Stimulated activated CD4-positive, alpha-beta T cell treated with anti-CD3 and anti-CD28 coated beads, Interleukin-15, amount 100 ng/mL, for 24 hours (primary cell): ENCODE results near the gene SLC22A8.
"Not testable (repeated sequence)": the region's sequence is repeated elsewhere in the genome, so short reads cannot be mapped to it uniquely, and the experiment has no call there.

Source experiments
- DNase-seq: peaks from one replicate; pipeline ENCODE4 v3.0.0-alpha.2; 2020

The SLC22A8 gene

DNA sequence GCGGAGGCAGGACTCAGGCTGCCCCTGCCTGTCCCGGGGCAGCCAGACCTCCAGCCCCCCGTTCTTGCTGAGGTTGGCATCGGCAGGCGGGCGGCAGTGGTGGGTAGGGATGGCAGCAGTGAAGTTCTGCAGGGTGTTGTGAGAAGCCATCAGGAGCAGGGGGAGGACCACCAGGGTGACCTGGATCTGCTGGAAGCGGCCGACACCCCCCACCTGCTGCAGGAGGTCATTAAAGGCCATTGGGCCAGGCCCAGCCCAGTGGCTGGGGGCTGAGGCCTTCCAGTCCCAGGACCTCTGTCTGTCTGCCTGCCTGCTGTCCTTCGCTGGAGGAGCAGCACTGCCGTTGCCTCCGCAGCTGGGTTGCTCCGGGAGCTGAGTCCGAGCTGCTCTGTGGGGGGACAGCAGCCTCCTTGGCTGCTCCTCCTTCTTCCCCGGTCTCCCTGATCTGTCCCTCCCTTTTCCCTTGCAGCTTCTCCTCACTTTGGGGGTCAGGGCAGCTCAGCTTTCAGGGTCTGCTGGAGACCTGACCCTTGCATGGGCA, 31.1 kb downstream of the SLC22A8 start, which contains the start of gene SLC22A6:
Gene SLC22A6 (minus strand): TSS at position 517 of the 541 bp plus-strand sequence. CDS start 277 bp downstream, at position 240.
- no peak for DNase-seq

DNA sequence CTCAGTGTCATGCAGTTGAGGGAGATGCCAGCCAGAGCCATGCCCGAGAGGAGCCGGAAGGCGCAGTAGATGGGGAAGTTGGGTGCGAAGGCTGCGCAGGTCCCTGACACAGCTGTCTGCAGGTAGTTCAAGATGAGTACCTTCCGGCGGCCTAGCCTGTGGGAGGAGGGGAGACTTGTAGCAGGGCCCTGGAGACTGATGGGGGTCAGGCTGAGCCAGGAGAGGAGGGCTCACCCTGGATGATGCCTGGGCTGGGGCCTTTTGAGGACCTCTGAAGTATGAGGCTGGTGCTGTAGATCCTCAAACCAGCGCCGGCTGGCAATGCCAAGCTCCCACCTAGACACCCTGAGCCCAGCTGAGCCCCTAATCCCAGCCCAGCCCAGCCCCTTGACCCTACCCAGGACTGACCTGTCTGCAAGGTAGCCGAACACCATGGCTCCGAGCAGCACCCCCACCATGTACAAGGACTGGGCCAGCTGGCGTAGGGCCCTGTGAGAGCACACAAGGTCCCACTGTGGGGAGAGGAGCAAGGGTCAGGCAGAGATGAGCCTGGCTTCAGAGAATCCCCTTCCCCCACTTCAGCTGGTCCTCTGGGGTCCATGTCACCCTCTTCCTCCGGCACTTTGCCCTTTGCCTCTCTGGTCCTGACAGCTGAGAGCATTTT, 32.0 kb downstream of the SLC22A8 start:
- no peak for DNase-seq

DNA sequence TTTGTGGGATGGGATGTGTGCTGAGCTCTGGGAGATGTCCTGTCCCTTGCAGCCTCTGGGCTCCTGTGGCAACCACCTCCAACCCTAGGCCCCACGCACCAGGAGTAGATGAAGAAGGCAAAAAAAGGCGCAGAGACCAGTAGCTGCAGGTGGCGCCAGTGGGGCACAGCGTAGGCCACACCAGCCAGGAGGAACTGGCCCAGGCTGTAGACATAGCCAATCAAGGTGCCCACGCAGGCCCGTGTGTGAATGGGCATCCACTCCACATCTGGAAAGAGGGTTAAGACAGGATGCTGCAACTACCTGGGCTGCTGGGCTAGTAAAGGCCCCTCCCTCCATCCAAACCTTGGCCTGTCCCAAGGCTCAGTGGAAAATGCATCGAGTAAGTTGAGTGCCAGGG, 33.9 kb downstream of the SLC22A8 start:
- no peak for DNase-seq

DNA sequence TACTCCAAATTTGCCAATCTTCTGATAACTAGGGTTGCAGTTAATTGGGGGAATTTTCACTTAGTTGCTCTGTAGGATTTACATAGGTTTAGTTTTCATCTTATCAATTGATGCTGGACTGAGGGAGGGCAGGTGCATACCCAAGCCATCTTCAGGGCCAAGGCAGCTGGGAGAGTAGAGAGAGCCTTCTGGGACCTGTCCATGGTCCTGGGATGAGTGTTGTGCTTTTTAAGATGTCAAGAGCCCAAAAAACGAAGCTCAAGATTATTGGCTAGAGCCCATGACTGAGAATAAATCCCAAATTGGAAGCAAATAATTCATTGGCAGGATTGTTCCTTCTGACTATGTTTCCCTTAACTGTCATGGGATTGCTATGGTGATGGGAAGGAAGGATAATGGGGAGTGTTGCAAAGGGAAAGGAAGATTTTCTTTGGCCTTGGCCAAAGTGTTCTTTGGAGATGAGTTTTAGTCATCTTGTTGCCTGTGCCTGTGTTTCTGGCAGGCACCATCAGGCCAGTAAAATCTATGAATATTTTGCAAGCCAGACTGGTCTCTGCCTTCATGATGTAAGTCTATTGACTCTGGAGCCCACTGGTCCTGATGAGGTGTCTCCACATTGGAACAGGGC, 35.4 kb downstream of the SLC22A8 start:
- no peak for DNase-seq

DNA sequence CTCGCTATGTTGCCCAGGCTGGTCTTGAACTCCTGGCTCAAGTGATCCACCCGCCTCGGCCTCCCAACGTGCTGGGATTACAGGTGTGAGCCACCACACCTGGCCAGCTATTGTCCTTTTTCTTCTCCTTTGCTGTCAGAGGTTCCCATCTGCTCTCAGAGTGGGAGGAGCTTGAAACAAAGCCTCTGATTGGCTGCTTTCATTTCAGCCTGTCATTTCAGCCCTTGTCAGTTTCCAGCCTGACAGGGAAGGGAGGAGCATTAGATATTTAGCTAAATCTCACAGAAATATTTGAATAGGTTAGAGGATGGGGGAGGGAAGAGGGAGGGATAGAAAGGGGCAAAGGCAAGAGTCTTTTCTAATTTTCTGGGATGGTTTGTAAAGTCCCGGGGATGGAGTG, 39.5 kb downstream of the SLC22A8 start:
- no peak for DNase-seq

DNA sequence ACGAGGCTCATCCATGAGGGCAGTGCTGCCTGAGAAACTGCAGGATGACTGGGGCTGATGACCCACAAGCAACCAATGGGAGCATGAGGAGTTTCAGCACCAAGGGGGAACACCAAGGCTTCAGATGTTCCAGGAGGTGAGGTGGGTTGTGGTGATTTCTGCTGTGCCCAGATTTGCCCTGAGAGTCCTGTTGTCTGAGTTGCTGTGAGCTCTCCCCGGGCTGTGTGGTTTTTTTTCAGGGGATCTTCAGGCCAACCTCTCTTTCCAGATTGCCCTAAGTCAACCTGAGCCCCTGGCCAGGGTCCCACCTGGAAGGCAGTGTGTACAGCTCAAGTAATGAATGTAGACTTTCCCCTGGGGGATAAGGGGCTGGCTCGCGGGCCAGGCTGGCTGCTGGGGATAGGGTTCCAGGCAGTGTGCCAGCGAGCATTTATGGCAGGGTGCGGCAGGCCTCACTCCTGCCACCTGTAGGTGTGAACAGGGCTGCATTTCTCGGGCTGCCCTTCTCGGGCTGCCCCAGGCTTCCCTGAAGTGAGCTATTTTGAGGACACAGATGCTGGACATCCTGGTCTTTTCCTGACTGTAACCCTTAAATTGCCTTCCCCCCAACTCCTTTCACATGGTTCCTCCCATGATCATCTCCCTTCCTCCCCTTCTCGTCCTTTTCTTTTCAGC, 40.7 kb downstream of the SLC22A8 start:
- peak; percentile 40 for DNase-seq

DNA sequence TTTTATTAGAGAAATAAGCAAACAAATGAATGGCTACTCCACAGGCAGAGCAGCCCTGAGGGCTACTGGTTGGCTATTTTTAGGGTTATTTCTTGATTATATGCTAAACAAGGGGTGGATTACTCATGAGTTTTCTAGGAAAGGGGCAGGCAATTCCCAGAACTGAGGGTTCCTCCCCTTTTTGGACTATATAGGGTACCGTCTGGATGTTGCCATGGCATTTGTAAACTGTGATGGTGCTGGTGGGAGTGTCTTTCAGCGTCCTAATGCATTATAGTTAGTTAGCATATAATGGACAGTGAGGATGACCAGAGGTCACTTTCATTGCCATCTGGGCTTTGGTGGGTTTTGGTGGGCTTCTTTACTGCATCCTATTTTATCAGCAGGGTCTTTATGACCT, 50.1 kb downstream of the SLC22A8 start:
- no peak for DNase-seq

DNA sequence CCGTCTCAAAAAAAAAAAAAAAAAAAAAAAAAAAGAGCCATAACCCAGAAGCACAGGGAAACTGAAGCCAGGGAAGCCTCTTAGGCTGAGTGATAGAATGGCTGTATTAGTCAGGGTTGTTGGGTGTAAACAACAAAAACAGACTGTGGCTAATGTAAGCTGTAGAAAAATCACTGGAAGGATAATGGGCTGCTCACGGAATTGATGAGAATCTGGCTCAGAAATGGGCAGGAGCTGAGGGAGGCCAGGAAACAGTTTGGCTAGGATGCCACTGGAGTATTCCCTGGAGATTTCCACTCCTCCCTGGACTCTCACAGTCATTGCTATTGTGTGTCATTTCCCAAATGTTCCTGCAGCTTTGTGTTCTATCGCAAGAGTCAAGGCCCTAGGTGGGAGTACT, 53.2 kb downstream of the SLC22A8 start:
- DNase-seq, result no peak

DNA sequence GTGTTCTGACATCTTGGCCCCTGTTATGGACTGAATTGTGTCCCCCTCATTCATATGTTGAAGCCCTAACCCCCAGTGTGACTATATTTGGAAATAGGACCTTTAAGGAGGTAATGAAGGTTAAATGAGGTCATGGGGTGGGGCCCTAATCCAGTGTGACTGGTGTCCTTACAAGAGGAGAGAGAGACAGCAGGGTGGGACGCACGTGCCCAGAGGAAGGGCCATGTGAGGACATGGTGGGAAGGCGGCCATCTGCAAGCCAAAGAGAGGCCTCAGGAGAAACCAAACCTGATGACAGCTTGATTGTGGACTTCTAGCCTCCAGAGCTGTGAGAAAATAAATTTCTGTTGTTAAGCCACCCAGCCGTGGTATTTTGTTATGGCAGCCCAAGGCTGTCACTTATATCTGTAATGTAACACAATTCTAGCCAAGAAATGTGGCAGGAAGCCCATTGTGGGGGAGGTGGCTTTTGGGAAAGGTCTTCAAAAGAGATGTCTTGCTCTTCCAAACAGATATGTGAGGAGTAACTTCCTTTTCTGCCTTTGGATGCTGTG, 54.5 kb downstream of the SLC22A8 start:
- no peak for DNase-seq

DNA sequence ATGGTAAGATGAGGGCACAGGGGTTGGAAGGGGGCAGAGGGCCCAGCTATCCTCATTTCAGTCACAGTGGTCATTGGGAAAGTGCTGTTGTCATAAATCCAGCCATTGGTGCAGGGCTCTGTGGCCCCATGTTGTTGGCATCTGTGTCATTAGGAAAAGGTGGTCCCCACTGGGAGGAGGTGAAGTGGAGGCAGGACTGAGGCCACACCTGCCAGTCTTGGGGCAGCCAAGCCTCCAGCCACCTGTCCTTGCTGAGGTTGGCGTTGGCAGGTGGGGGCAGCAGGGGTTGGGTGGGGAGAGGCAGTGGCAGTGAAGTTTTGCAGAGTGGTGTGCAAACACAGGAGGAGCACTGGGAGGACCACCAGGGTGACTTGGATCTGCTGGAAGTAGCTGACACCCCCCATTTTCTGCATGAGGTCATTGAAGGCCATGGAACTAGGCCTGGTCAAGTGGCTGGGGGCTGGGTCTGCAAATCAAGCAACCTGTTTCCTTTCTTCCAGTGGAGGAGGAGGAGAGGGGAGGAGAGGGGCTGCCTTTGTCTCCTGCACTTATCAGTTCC, 56.1 kb downstream of the SLC22A8 start:
- DNase-seq, result no peak

DNA sequence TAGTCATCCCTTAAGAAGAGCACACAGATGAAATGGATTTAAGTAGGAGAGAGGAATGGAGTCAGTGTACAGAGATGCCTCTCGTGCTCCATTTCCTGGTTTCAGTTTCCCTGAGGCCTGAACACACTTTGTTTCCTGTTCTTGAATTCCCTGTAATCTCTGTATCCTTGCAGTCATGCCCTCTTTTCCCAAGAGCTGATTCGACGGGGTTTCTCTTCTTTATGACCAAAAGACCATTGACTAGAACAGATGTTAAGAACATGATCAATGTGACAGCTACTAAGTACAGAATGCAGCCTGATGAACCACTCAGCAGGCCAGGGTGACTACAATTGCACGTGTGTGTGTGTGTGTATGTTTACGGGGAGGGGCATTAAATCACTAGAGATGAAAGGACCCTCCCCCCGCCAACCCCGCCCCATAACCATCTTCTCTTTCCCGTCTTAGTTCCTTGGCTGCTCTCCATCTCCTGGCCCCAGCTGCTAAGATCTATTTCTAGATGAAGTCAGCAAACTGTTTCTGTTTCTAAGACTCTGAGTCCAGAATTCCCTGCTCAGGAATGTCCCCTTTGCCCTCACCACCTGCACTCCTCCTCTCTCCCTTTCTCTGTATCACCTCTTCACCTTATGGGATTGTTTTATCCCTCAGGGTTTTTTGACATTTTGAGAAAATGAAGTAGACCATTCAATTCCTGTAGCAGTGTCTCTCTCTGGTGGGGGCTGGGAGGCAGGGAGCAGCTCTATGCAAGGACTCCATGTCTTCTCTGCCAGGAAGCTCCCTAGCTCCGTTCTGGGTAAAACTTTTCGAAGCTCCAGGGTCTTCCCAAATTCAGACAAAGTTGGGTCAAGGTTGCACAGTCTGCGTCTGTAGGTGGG, 56.9 kb downstream of the SLC22A8 start:
- no peak for DNase-seq

DNA sequence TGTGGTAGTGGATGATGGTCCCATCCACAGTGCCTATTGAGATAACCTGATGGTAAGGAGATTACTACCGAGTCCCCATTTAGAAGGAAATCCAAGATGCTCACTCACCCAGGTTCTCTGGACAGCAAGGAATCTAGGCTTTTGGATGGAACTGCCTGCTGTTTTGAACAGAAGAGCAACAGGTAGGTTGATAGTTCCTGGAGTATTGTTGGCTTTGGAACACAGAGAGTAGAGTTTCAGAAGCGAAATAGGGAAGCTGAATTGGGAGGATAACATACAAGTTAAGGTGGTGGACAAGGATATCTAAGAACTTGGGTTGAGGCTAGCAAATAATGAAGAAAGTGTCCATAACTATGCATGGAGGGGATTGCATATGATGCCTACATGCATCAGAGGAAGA, 58.5 kb downstream of the SLC22A8 start:
- DNase-seq, result no peak

DNA sequence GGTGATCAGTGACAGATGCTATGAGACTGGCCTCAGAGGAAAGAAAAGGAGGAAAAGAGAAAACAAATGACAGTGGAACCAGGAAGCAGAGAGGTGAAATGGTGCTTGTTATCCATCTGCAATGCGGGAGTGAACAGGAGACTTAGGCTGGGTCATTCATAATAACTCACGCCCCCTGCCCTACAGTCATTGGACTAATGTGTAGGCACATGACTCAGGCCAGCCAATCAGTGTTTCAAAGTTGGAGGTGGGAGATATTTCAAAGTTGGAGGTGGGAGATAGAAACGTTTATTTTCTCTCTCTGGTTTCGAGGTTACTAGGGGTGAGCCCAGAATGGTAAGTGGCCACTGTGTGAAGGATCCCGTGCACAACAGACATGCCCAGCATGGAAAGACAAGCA, 61.2 kb downstream of the SLC22A8 start:
- DNase-seq, result no peak

DNA sequence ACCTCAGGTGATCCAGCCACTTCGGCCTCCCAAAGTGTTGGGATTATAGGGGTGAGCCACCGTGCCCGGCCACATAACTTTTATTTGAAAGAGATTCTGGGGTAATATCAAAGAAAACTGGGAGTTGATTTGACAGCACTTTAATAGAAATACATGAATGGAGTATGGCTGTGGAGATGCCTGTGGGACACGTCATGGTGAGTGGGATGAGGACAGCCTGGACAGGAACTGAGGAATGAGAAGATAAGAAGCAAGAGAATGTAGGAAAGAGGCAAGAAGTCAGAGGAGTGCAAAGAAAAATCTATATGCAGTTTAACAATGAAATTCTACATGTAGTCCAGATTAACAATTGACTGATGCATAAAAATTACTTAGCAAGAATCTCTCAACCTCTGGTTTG, 61.8 kb downstream of the SLC22A8 start:
- DNase-seq, result no peak

DNA sequence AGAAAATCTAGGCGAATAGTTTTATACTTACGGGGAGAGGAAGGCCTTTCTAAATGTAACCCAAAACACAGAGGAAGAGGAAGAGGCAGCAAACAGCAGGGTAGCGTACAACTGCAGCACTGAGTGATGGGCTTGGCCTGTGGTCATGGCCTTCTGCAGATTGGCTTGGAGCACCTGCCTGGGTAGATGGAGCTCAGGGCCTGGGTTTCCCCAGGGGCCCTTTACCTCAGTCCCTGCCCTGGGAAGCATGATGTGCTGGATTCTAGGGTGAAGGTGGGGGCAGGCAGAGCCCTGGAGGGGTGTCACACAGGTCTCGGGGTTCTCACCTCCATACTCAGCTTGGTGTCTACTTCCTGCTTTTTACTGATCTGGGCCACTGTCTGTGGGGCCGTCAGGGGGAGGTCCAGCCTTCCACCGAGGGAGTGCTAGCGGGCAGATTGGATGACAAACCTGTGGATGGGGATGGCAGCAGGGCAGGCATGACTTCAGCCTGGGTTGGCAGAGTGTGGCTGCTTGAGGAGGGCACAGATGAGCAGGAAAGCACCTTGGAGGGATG, 66.8 kb downstream of the SLC22A8 start:
- DNase-seq, result no peak

DNA sequence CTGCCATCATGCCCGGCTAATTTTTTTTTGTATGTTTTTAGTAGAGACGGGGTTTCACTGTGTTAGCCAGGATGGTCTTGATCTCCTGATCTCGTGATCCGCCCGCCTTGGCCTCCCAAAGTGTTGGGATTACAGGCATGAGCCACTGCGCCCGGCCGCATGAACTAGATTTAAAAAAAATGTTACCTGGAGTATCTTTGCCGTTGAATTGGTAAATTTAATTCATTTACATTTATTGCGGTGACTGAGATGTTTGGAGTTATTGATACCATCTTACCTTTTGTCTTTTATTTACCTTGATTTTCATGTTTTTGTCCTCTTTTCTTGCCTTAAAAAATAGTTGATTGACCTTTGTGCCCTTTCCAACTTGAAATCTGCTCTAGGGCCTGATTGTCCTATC, 70.1 kb downstream of the SLC22A8 start:
- DNase-seq, result not testable (repeated sequence)
